ENCODE results near the gene SAMMSON. TPM values are rescaled to one million over a fixed set of nuclear protein-coding genes. Genes with fewer than 3 reads are reported as not detected.

The SAMMSON gene
- total and polyA plus RNA-seq, 4 experiments from 2014 or later, result not detected

GRCh38 chr3:69997631-69998307 lies 1.8 kb upstream of the SAMMSON start:
- Histone ChIP-seq H3K9me3 (ENCODE audit: control insufficient read depth in 1 of 2, low read length in 2 of 2) (no peaks in the 10 kb centered on the region), H3K36me3 (ENCODE audit: insufficient read depth, low read length) (no peaks in the 10 kb centered on the region), H3K27ac (ENCODE audit: low read depth, low read length) (no peak overlapping the region), H3K4me1 (ENCODE audit: insufficient read depth, low read length) (no peaks in the 10 kb centered on the region), H3K27me3 (ENCODE audit: insufficient read depth, low read length) (no peaks in the 10 kb centered on the region), H3K4me3 (ENCODE audit: low read length in 2 of 2) (no peak overlapping the region)
- intact Hi-C loops (cut with micrococcal nuclease), result no loop called here
- DNase-seq, result no peak
- ChIA-PET POLR2A (ENCODE audit: partially characterized antibody) (no interaction called here), CTCF (ENCODE audit: partially characterized antibody) (no interaction called here)
- H3K27me3 Mint-ChIP-seq, result no peaks in the 10 kb centered on the region
- H3K4me1 Mint-ChIP-seq, result no peaks in the 10 kb centered on the region
- H3K27ac Mint-ChIP-seq, result no peak overlapping the region
- H3K4me3 Mint-ChIP-seq, result no peak overlapping the region
- H3K36me3 Mint-ChIP-seq, result no peaks in the 10 kb centered on the region
- peaks cover 0 to 3% (median 0%) of the 10 kb centered on the region in 8 donors for H3K9me3 Mint-ChIP-seq

GRCh38 chr3:69998759-69999139 lies 784 bp upstream of the SAMMSON start:
- Histone ChIP-seq H3K27me3 (ENCODE audit: insufficient read depth, low read length) (no peaks in the 10 kb centered on the region), H3K4me1 (ENCODE audit: insufficient read depth, low read length) (no peaks in the 10 kb centered on the region), H3K9me3 (ENCODE audit: control insufficient read depth in 1 of 2, low read length in 2 of 2) (no peaks in the 10 kb centered on the region), H3K27ac (ENCODE audit: low read depth, low read length) (no peak overlapping the region), H3K4me3 (ENCODE audit: low read length in 2 of 2) (no peak overlapping the region), H3K36me3 (ENCODE audit: insufficient read depth, low read length) (no peaks in the 10 kb centered on the region)
- intact Hi-C loops (cut with micrococcal nuclease), result no loop called here
- Mint-ChIP-seq H3K36me3 (no peaks in the 10 kb centered on the region), H3K27ac (no peak overlapping the region), H3K4me3 (no peak overlapping the region), H3K4me1 (no peaks in the 10 kb centered on the region), H3K27me3 (no peaks in the 10 kb centered on the region), H3K9me3 (peaks cover 0 to 3% (median 0%) of the 10 kb centered on the region in 8 donors)
- POLR2A ChIA-PET (ENCODE audit: partially characterized antibody), result no interaction called here
- no peak for DNase-seq
- CTCF ChIA-PET (ENCODE audit: partially characterized antibody), result no interaction called here

DNA sequence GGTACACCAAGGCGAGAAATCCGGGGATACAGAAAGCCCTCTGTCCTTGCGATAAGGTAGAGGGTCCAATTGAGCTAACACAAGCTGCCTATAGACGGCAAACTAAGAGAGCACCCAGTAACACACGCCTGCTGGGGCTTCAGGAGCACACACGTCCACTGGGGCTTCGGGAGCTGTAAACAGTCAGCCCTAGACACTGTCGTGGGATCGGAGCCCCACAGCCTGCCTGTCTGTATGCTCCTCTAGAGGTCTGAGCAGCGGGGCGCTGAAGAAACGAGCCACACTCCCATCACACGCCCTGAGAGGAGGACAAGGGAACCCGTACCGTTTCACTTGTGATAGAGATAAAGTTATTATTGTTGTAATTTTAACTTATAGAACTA lies 486 bp downstream of the SAMMSON start:
- CTCF ChIA-PET (ENCODE audit: partially characterized antibody), result no interaction called here
- H3K9me3 Mint-ChIP-seq, result peaks cover 0 to 3% (median 0%) of the 10 kb centered on the region in 8 donors
- H3K27ac Mint-ChIP-seq, result no peak overlapping the region
- no peak overlapping the region for H3K4me3 ChIP-seq (ENCODE audit: low read length in 2 of 2)
- H3K27me3 ChIP-seq (ENCODE audit: insufficient read depth, low read length), result no peaks in the 10 kb centered on the region
- no peaks in the 10 kb centered on the region for H3K27me3 Mint-ChIP-seq
- no peak for DNase-seq
- no peaks in the 10 kb centered on the region for H3K4me1 ChIP-seq (ENCODE audit: insufficient read depth, low read length)
- H3K36me3 Mint-ChIP-seq, result no peaks in the 10 kb centered on the region
- intact Hi-C loops (cut with micrococcal nuclease), result no loop called here
- H3K36me3 ChIP-seq (ENCODE audit: insufficient read depth, low read length), result no peaks in the 10 kb centered on the region
- H3K27ac ChIP-seq (ENCODE audit: low read depth, low read length), result no peak overlapping the region
- POLR2A ChIA-PET (ENCODE audit: partially characterized antibody), result no interaction called here
- H3K9me3 ChIP-seq (ENCODE audit: control insufficient read depth in 1 of 2, low read length in 2 of 2), result no peaks in the 10 kb centered on the region
- no peaks in the 10 kb centered on the region for H3K4me1 Mint-ChIP-seq
- no peak overlapping the region for H3K4me3 Mint-ChIP-seq

DNA sequence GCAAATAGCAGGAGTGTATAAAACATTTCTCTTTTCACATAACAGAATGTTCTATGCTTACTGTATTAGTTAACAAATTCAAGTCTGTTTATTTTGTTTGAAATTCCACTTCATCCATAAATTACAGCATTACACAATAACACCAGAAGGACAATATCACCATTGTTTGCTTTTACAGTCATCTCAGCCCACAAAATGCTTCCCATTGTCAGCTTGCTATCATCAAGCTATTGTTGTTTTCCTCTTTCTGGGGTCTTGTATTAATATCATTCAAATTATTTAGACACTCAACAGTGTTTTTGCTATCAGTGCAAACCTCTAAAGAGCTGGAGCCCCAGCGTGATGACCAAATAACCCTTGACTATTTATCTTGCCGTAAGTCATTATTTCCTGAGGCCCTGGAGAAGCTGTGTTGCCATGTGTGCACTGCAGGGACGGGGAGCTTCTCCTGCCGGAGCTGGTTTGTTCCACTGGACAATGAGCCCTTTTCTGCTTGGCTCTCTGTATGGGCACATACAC lies 1.1 kb downstream of the SAMMSON start:
- Mint-ChIP-seq H3K27me3 (no peaks in the 10 kb centered on the region), H3K9me3 (peaks cover 0 to 3% (median 0%) of the 10 kb centered on the region in 8 donors), H3K4me3 (no peak overlapping the region), H3K36me3 (no peaks in the 10 kb centered on the region), H3K27ac (no peak overlapping the region), H3K4me1 (no peaks in the 10 kb centered on the region)
- Histone ChIP-seq H3K27ac (ENCODE audit: low read depth, low read length) (no peak overlapping the region), H3K36me3 (ENCODE audit: insufficient read depth, low read length) (no peaks in the 10 kb centered on the region), H3K9me3 (ENCODE audit: control insufficient read depth in 1 of 2, low read length in 2 of 2) (no peaks in the 10 kb centered on the region), H3K4me1 (ENCODE audit: insufficient read depth, low read length) (no peaks in the 10 kb centered on the region), H3K27me3 (ENCODE audit: insufficient read depth, low read length) (no peaks in the 10 kb centered on the region), H3K4me3 (ENCODE audit: low read length in 2 of 2) (no peak overlapping the region)
- CTCF ChIA-PET (ENCODE audit: partially characterized antibody), result no interaction called here
- POLR2A ChIA-PET (ENCODE audit: partially characterized antibody), result no interaction called here
- DNase-seq, result no peak
- intact Hi-C loops (cut with micrococcal nuclease), result no loop called here

DNA sequence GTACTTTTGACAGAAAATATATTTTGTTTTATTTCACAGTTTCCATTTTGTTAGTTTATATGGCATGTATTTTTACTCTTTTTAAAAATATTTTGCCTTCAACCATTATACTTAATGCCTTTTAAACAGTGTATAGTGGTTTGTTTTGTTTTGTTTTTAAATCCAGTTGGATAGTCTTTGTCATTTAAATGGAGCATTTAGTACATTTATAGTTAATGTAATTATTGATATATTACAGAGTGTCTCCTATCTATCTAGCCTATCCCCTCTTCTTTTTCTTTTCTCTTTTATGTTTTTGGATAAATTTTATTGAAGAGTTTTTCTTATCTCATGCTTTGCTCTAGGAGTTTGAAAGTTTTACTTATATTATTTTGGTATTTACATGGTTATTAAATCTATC lies 3.6 kb downstream of the SAMMSON start:
- peaks cover 0 to 8% (median 0%) of the 10 kb centered on the region in 8 donors for H3K9me3 Mint-ChIP-seq
- no peak overlapping the region for H3K27ac ChIP-seq (ENCODE audit: low read depth, low read length)
- H3K4me3 ChIP-seq (ENCODE audit: low read length in 2 of 2), result no peak overlapping the region
- no peaks in the 10 kb centered on the region for H3K36me3 Mint-ChIP-seq
- intact Hi-C loops (cut with micrococcal nuclease), result no loop called here
- H3K27me3 ChIP-seq (ENCODE audit: insufficient read depth, low read length), result no peaks in the 10 kb centered on the region
- no peaks in the 10 kb centered on the region for H3K4me1 Mint-ChIP-seq
- H3K27ac Mint-ChIP-seq, result no peak overlapping the region
- DNase-seq, result no peak
- no peak overlapping the region for H3K4me3 Mint-ChIP-seq
- ChIA-PET CTCF (ENCODE audit: partially characterized antibody) (no interaction called here), POLR2A (ENCODE audit: partially characterized antibody) (no interaction called here)
- H3K4me1 ChIP-seq (ENCODE audit: insufficient read depth, low read length), result no peaks in the 10 kb centered on the region
- no peaks in the 10 kb centered on the region for H3K9me3 ChIP-seq (ENCODE audit: control insufficient read depth in 1 of 2, low read length in 2 of 2)
- H3K27me3 Mint-ChIP-seq, result no peaks in the 10 kb centered on the region
- no peaks in the 10 kb centered on the region for H3K36me3 ChIP-seq (ENCODE audit: insufficient read depth, low read length)

DNA sequence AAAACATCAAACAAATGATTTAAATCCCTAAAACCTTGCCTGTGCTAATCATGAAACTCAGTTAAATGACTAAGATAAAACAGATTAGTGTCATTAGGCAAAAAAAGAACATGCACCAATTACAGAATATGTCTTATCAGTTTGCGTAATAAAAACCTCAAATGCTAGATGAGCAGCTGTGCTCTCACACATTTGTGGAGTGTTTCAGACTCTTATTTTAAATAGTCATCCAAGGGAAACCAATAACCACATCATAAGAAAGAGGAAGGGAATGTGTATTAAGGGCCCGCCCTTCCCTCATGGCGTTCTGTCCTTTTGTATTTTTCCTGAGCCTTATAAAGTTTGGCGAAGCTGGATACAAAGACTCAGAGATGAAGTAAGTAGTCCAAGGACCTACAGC lies 6.6 kb downstream of the SAMMSON start:
- CTCF ChIA-PET (ENCODE audit: partially characterized antibody), result no interaction called here
- no peak for DNase-seq
- intact Hi-C loops (cut with micrococcal nuclease), result no loop called here
- Histone ChIP-seq H3K36me3 (ENCODE audit: insufficient read depth, low read length) (no peaks in the 10 kb centered on the region), H3K27me3 (ENCODE audit: insufficient read depth, low read length) (no peaks in the 10 kb centered on the region), H3K4me3 (ENCODE audit: low read length in 2 of 2) (no peak overlapping the region), H3K27ac (ENCODE audit: low read depth, low read length) (no peak overlapping the region), H3K9me3 (ENCODE audit: control insufficient read depth in 1 of 2, low read length in 2 of 2) (no peaks in the 10 kb centered on the region), H3K4me1 (ENCODE audit: insufficient read depth, low read length) (no peaks in the 10 kb centered on the region)
- Mint-ChIP-seq H3K4me3 (no peak overlapping the region), H3K27ac (no peak overlapping the region), H3K9me3 (peaks cover 0 to 10% (median 3%) of the 10 kb centered on the region in 8 donors), H3K4me1 (no peaks in the 10 kb centered on the region), H3K36me3 (no peaks in the 10 kb centered on the region), H3K27me3 (no peaks in the 10 kb centered on the region)
- POLR2A ChIA-PET (ENCODE audit: partially characterized antibody), result no interaction called here

GRCh38 chr3:70010346-70010745 lies 10.8 kb downstream of the SAMMSON start:
- Mint-ChIP-seq H3K27me3 (no peaks in the 10 kb centered on the region), H3K4me1 (no peaks in the 10 kb centered on the region), H3K36me3 (no peaks in the 10 kb centered on the region), H3K4me3 (peak overlapping the region in 1 of 8 donors; percentile 3), H3K9me3 (peaks cover 0 to 12% (median 4%) of the 10 kb centered on the region in 8 donors), H3K27ac (no peak overlapping the region)
- intact Hi-C loops (cut with micrococcal nuclease), result no loop called here
- Histone ChIP-seq H3K27ac (ENCODE audit: low read depth, low read length) (no peak overlapping the region), H3K36me3 (ENCODE audit: insufficient read depth, low read length) (no peaks in the 10 kb centered on the region), H3K4me1 (ENCODE audit: insufficient read depth, low read length) (no peaks in the 10 kb centered on the region), H3K9me3 (ENCODE audit: control insufficient read depth in 1 of 2, low read length in 2 of 2) (no peaks in the 10 kb centered on the region), H3K4me3 (ENCODE audit: low read length in 2 of 2) (no peak overlapping the region), H3K27me3 (ENCODE audit: insufficient read depth, low read length) (no peaks in the 10 kb centered on the region)
- no peak for DNase-seq
- ChIA-PET CTCF (ENCODE audit: partially characterized antibody) (no interaction called here), POLR2A (ENCODE audit: partially characterized antibody) (no interaction called here)

DNA sequence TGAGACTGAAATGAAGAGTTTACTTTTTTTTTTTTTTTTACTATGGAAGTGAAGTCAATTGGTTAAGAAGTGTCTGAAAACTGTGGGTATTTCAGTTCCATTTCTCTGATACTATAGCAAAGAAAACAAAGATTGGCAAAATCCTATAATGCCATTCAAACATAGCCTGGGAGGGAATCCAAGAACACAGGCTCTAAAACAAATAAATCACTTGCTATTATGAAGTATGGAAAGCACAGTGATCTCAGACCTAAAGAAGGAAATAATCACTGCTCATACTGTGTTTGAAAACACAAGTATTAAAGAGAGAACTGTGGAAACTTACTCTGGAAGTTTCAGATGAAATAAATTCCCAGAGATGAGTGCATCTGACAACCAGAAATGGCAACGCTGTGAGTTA lies 12.0 kb downstream of the SAMMSON start:
- no peaks in the 10 kb centered on the region for H3K9me3 ChIP-seq (ENCODE audit: control insufficient read depth in 1 of 2, low read length in 2 of 2)
- no peak overlapping the region for H3K27ac ChIP-seq (ENCODE audit: low read depth, low read length)
- Mint-ChIP-seq H3K4me1 (no peaks in the 10 kb centered on the region), H3K9me3 (peaks cover 0 to 17% (median 5%) of the 10 kb centered on the region in 8 donors), H3K36me3 (no peaks in the 10 kb centered on the region), H3K4me3 (no peak overlapping the region), H3K27ac (no peak overlapping the region), H3K27me3 (no peaks in the 10 kb centered on the region)
- CTCF ChIA-PET (ENCODE audit: partially characterized antibody), result no interaction called here
- no peaks in the 10 kb centered on the region for H3K4me1 ChIP-seq (ENCODE audit: insufficient read depth, low read length)
- POLR2A ChIA-PET (ENCODE audit: partially characterized antibody), result no interaction called here
- H3K4me3 ChIP-seq (ENCODE audit: low read length in 2 of 2), result no peak overlapping the region
- no peaks in the 10 kb centered on the region for H3K27me3 ChIP-seq (ENCODE audit: insufficient read depth, low read length)
- DNase-seq, result no peak
- intact Hi-C loops (cut with micrococcal nuclease), result no loop called here
- no peaks in the 10 kb centered on the region for H3K36me3 ChIP-seq (ENCODE audit: insufficient read depth, low read length)
